Cardiac muscle cell (in vitro differentiated cells and primary cell): ENCODE data around the gene MYO5C. TPM values are rescaled to one million over a fixed set of nuclear protein-coding genes. Genes with fewer than 3 reads are reported as not detected.

Source experiments
- DNase-seq, 2 donors: peaks; one replicate each; pipeline versions ENCODE4 v3.0.0 to v3.0.0-alpha.2; 2010 to 2017; ENCODE audit warnings: low read depth in 1 of 2, low spot score in 1 of 2
- H3K27ac ChIP-seq: fragments of 200-600 bp; sonication (generic); 2 replicates; pipeline ENCODE4 v1.5.1; 2016
- H3K27me3 ChIP-seq: fragments of 200-600 bp; sonication (generic); 2 replicates; pipeline ENCODE4 v1.6.0; 2016; ENCODE audit warnings: control low read depth
- H3K36me3 ChIP-seq: fragments of 200-600 bp; sonication (generic); 2 replicates; pipeline ENCODE4 v1.5.1; 2016; ENCODE audit warnings: control low read depth
- H3K4me1 ChIP-seq: fragments of 200-600 bp; sonication (generic); 2 replicates; pipeline ENCODE4 v1.8.1; 2017; ENCODE audit warnings: low read depth, mild to moderate bottlenecking, mixed run types
- H3K4me3 ChIP-seq: fragments of 200-600 bp; sonication (generic); 2 replicates; pipeline ENCODE4 v1.5.1; 2016; ENCODE audit warnings: mild to moderate bottlenecking
- H3K9me3 ChIP-seq: fragments of 200-600 bp; sonication (generic); 2 replicates; pipeline ENCODE4 v1.5.1; 2017; ENCODE audit warnings: low read depth, mild to moderate bottlenecking, control low read depth
- CTCF ChIP-seq: IDR thresholded peaks from 2 replicates; pipeline ENCODE4 v1.5.1; 2012; ENCODE audit warnings: low read depth, mild to moderate bottlenecking, low read length
- polyA plus RNA-seq: library from polyadenylated mRNA; unstranded; fragments of >200 nt; fragmentation: Nextera tagmentation; extraction: Ambion mirVana; gene quantifications from 2 replicates; pipeline ENCODE4 v1.2.1, GENCODE V29; 2016
- total RNA-seq: library from RNA; depleted of rRNA; stranded (reverse); fragments of >200 nt; gene quantifications from 2 replicates; pipeline ENCODE4 v1.2.3, GENCODE V29; 2016

The MYO5C gene
- total and polyA plus RNA-seq, 2 experiments from 2014 or later = 2.9 to 8.5 TPM

- H3K9me3 ChIP-seq = no peaks in the 10 kb centered on the region
- H3K27ac ChIP-seq = no peak overlapping the region
- H3K36me3 ChIP-seq = no peaks in the 10 kb centered on the region
- no peak overlapping the region for H3K4me3 ChIP-seq
- H3K4me1 ChIP-seq = peaks cover 16% of the 10 kb centered on the region
- TF ChIP-seq CTCF = peak; percentile 67
- DNase-seq = peak; percentile 76 to 83
- no peaks in the 10 kb centered on the region for H3K27me3 ChIP-seq
These were observed 39.2 kb downstream of the MYO5C start for GRCh38 chr15:52256366-52256765.

GRCh38 chr15:52255935-52256334 is 39.7 kb downstream of the MYO5C start:
- Histone ChIP-seq H3K36me3 (no peaks in the 10 kb centered on the region), H3K4me1 (peaks cover 20% of the 10 kb centered on the region), H3K9me3 (no peaks in the 10 kb centered on the region), H3K4me3 (no peak overlapping the region), H3K27ac (no peak overlapping the region), H3K27me3 (no peaks in the 10 kb centered on the region)
- no peak for DNase-seq
- no peak for TF ChIP-seq CTCF

GRCh38 chr15:52255008-52255407 is 40.6 kb downstream of the MYO5C start:
- TF ChIP-seq CTCF = no peak
- H3K27me3 ChIP-seq = no peaks in the 10 kb centered on the region
- H3K4me1 ChIP-seq = peaks cover 24% of the 10 kb centered on the region
- peak in 1 of 2 donors; percentile 21 for DNase-seq
- H3K27ac ChIP-seq = no peak overlapping the region
- H3K36me3 ChIP-seq = no peaks in the 10 kb centered on the region
- H3K4me3 ChIP-seq = no peak overlapping the region
- no peaks in the 10 kb centered on the region for H3K9me3 ChIP-seq

- TF ChIP-seq CTCF = no peak
- no peaks in the 10 kb centered on the region for H3K9me3 ChIP-seq
- no peak overlapping the region for H3K4me3 ChIP-seq
- no peaks in the 10 kb centered on the region for H3K27me3 ChIP-seq
- no peak for DNase-seq
- H3K4me1 ChIP-seq = peaks cover 24% of the 10 kb centered on the region
- H3K27ac ChIP-seq = no peak overlapping the region
- H3K36me3 ChIP-seq = no peaks in the 10 kb centered on the region
These were observed 41.2 kb downstream of the MYO5C start for GRCh38 chr15:52254391-52254790.

GRCh38 chr15:52252781-52253180 is 42.8 kb downstream of the MYO5C start:
- Histone ChIP-seq H3K4me3 (no peak overlapping the region), H3K4me1 (peaks cover 24% of the 10 kb centered on the region), H3K9me3 (no peaks in the 10 kb centered on the region), H3K36me3 (no peaks in the 10 kb centered on the region), H3K27ac (no peak overlapping the region), H3K27me3 (no peaks in the 10 kb centered on the region)
- DNase-seq = peak in 1 of 2 donors; percentile 88
- TF ChIP-seq CTCF = no peak
